B cell (primary cell): ENCODE results near the gene SDK2. TPM values are rescaled to one million over a fixed set of nuclear protein-coding genes. Genes with fewer than 3 reads are reported as not detected.

Experiments
- ATAC-seq: fragments of 200-7000 bp; cut with Tn5 transposase; one replicate; pipeline ENCODE4 v1.10.0; 2021; ENCODE audit warnings: low read depth, mild to moderate bottlenecking, moderate number of reproducible peaks, moderate library complexity
- CTCF ChIA-PET: fragments of 350-600 bp; sonication (Branson Sonifier 250); formaldehyde crosslinking; loops from one replicate; lab custom pipeline; 2021; ENCODE audit warnings: antibody characterized with exemption, inconsistent platforms; lab: Charles Lee
- POLR2A ChIA-PET: fragments of 350-600 bp; sonication (Branson Sonifier 250); formaldehyde crosslinking; loops from one replicate; lab custom pipeline; 2021; ENCODE audit warnings: antibody characterized with exemption; lab: Charles Lee
- DNase-seq: peaks from one replicate; pipeline ENCODE4 v3.0.0; 2013
- H2AFZ ChIP-seq: 2 replicates; pipeline ENCODE4 v1.6.1; 2012; ENCODE audit warnings: mild to moderate bottlenecking, low read depth, low read length; ENCODE audit not compliant: insufficient read depth, poor library complexity, severe bottlenecking
- H3K27ac ChIP-seq, 2 donors: 1 replicate in 1 of 2; 2 replicates in 1 of 2; pipeline ENCODE4 v1.5.1; 2012 to 2013; ENCODE audit warnings: low read length in 2 of 2, mild to moderate bottlenecking in 2 of 2, moderate library complexity in 1 of 2
- H3K27me3 ChIP-seq, 4 experiments: fragments of 200-600 bp in 1 of 4; sonication (generic) in 1 of 4; replicated peaks in 1 of 4; 1 replicate in 2 of 4; 2 replicates in 2 of 4; pipeline versions ENCODE4 v1.6.1 to v1.7.0; 2013 to 2016; ENCODE audit warnings: low read length in 3 of 4, mild to moderate bottlenecking in 2 of 4, mixed read lengths in 1 of 4, moderate library complexity in 1 of 4; ENCODE audit not compliant: insufficient read depth in 4 of 4, control insufficient read depth in 3 of 4; ENCODE audit errors: control extremely low read depth in 1 of 4
- H3K36me3 ChIP-seq, 2 experiments: replicated peaks in 1 of 2; 1 replicate in 1 of 2; 2 replicates in 1 of 2; pipeline versions ENCODE4 v1.6.1 to v1.7.1; 2013; ENCODE audit warnings: low read length in 1 of 2; ENCODE audit not compliant: insufficient read depth in 2 of 2, control insufficient read depth in 1 of 2; ENCODE audit errors: control extremely low read depth in 1 of 2, extremely low read depth in 1 of 2
- H3K4me1 ChIP-seq, 2 donors: fragments of 200-600 bp in 1 of 2; sonication (generic) in 1 of 2; 1 replicate in 1 of 2; 2 replicates in 1 of 2; pipeline versions ENCODE4 v1.5.1 to v1.6.1; 2013 to 2017; ENCODE audit warnings: low read length in 2 of 2; ENCODE audit not compliant: control insufficient read depth in 2 of 2, insufficient read depth in 2 of 2
- H3K4me2 ChIP-seq: replicated peaks from 2 replicates; pipeline ENCODE3; 2012; ENCODE audit warnings: mild to moderate bottlenecking, low read depth, low read length; ENCODE audit not compliant: poor library complexity, severe bottlenecking
- H3K4me3 ChIP-seq, 5 experiments: fragments of 200-600 bp in 1 of 5; sonication (generic) in 1 of 5; 1 replicate in 3 of 5; 2 replicates in 2 of 5; pipeline versions ENCODE4 v1.5.1 to v1.7.0; 2011 to 2016; ENCODE audit warnings: low read length in 4 of 5, mild to moderate bottlenecking in 4 of 5, low read depth in 2 of 5, control low read depth in 1 of 5, moderate library complexity in 1 of 5; ENCODE audit not compliant: insufficient read depth in 1 of 5; ENCODE audit errors: control extremely low read depth in 1 of 5, extremely low read depth in 1 of 5
- H3K79me2 ChIP-seq: fragments of 200-600 bp; sonication (generic); one replicate; pipeline ENCODE4 v1.6.0; 2016; ENCODE audit warnings: low read length; ENCODE audit not compliant: control insufficient read depth, insufficient read depth
- H3K9ac ChIP-seq: fragments of 200-600 bp; sonication (generic); 2 replicates; pipeline ENCODE4 v1.6.1; 2017; ENCODE audit warnings: mild to moderate bottlenecking, low read length, moderate library complexity
- H3K9me3 ChIP-seq, 3 donors: one replicate each; pipeline versions ENCODE4 v1.6.1 to v1.7.1; 2013; ENCODE audit warnings: low read length in 2 of 3; ENCODE audit not compliant: control insufficient read depth in 2 of 3, insufficient read depth in 1 of 3; ENCODE audit errors: control extremely low read depth in 1 of 3
- H4K20me1 ChIP-seq: 2 replicates; pipeline ENCODE4 v1.6.0; 2012; ENCODE audit warnings: mild to moderate bottlenecking, low read length; ENCODE audit not compliant: insufficient read depth, control insufficient read depth, poor library complexity, severe bottlenecking
- H3K27ac Mint-ChIP-seq: one replicate; pipeline ENCODE4 v1.8.0; 2021; ENCODE audit warnings: mixed read lengths
- H3K27me3 Mint-ChIP-seq: one replicate; pipeline ENCODE4 v1.8.0; 2021; ENCODE audit warnings: mixed read lengths
- H3K4me1 Mint-ChIP-seq: one replicate; pipeline ENCODE4 v1.8.0; 2021; ENCODE audit warnings: mixed read lengths
- H3K4me3 Mint-ChIP-seq: one replicate; pipeline ENCODE4 v1.8.0; 2021; ENCODE audit warnings: mixed read lengths
- H3K9me3 Mint-ChIP-seq: one replicate; pipeline ENCODE4 v1.8.0; 2022; ENCODE audit warnings: mixed read lengths; ENCODE audit not compliant: insufficient read depth
- CTCF ChIP-seq: fragments of 200-600 bp; IDR thresholded peaks from one replicate; pipeline ENCODE4 v1.8.0; 2022; ENCODE audit warnings: antibody characterized with exemption, mild to moderate bottlenecking
- EZH2 ChIP-seq: IDR thresholded peaks from 2 replicates; pipeline ENCODE4 v1.6.1; 2012; ENCODE audit warnings: borderline replicate concordance, low read depth, mild to moderate bottlenecking, moderate library complexity, low read length; ENCODE audit not compliant: insufficient read depth, poor library complexity, severe bottlenecking
- WGBS: methylation state at CpG from one replicate; pipeline ENCODE4 v1.1.5; 2013; ENCODE audit warnings: missing lambda C conversion rate; ENCODE audit not compliant: insufficient coverage; 5-methylcytosine and 5-hydroxymethylcytosine counted together
- intact Hi-C: fragments of 100-400 bp; cut with micrococcal nuclease; formaldehyde crosslinking; loops from one replicate; pipeline ENCODE4 v1.10.0; 2022
- polyA plus RNA-seq: library from polyadenylated mRNA; depleted of rRNA; stranded (reverse); fragments of >200 nt; gene quantifications from 2 replicates; pipeline ENCODE4 v1.2.3, GENCODE V29; 2012
- total RNA-seq, 2 donors: library from RNA; stranded (reverse); fragments of 120-200 nt in 1 of 2; gene quantifications; 1 replicate in 1 of 2; 2 replicates in 1 of 2; pipeline versions ENCODE4 v1.2.3 to v1.2.4, GENCODE V29; 2013 to 2022

Gene SDK2
- total and polyA plus RNA-seq, 2 donors (not counting 1 experiment from before 2014, with no cell fraction given) = 3.2 to 13.0 TPM

DNA sequence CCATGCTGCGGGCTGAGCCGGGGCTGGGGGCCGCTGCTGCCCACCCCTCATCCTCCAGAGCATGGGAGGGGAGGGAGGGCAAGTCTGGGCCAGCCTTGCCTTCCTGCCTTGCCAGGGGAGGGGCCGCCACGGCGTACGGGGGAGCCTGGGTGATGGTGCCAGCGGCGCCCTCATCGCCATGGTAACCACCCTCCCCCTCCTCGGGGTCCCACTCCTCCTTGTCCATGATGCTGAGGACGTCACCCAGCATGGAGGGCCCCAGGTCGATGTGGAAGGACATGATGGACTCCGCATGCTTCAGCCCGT is 358.7 kb downstream of the SDK2 start:
- Histone ChIP-seq H3K79me2 (no peaks in the 10 kb centered on the region), H3K4me2 (no peak overlapping the region), H3K4me1 (no peaks in the 10 kb centered on the region), H3K9me3 (peaks cover 0 to 3% (median 0%) of the 10 kb centered on the region in 3 donors), H3K27ac (no peak overlapping the region), H3K4me3 (no peak overlapping the region), H3K9ac (no peak overlapping the region), H3K36me3 (no peaks in the 10 kb centered on the region), H3K27me3 (peaks cover 0 to 5% (median 0%) of the 10 kb centered on the region in 4 experiments), H4K20me1 (no peaks in the 10 kb centered on the region), H2AFZ (no peak overlapping the region)
- intact Hi-C loops = no loop called here
- Mint-ChIP-seq H3K27me3 (peaks cover 26% of the 10 kb centered on the region), H3K27ac (no peak overlapping the region), H3K4me1 (peaks cover 7% of the 10 kb centered on the region), H3K4me3 (no peak overlapping the region), H3K9me3 (no peaks in the 10 kb centered on the region)
- no peak for TF ChIP-seq EZH2
- no peak for TF ChIP-seq CTCF
- ATAC-seq (no peak), DNase-seq (no peak)
- POLR2A ChIA-PET = no interaction called here
- CTCF ChIA-PET = no interaction called here
- 93% methylated on average over 8 of the region's 15 CpGs for WGBS

DNA sequence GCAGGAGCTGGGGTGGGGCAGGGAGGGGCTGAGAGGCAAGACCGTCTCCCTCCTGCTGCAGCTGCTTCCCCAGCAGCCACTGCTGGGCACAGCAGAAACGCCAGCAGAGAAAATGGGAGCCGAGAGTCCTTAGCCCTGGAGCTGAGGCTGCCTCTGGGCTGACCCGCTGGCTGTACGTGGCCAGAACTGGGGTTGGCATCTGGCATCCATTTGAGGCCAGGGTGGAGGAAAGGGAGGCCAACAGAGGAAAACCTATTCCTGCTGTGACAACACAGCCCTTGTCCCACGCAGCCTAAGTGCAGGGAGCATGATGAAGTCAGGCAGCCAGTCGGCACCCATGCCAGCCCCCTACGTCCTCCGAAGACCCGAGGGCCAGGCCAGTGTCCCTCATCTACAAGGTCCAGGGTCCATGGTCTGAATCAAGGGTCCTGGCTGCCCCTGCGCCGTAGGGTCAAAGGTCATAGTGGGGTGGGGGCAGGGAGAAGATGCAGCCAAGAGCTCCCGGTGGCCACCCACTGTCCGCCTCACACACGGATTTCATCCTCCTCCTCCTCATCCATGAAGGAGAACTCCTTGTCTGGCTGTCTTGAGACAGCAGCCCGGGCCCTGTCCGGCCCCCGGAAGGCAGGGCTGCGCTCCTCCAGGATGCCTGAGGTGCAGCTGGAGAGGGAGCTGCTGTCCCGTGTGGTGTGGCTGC is 359.2 kb downstream of the SDK2 start:
- Histone ChIP-seq H3K9ac (no peak overlapping the region), H2AFZ (no peak overlapping the region), H3K79me2 (no peaks in the 10 kb centered on the region), H3K36me3 (no peaks in the 10 kb centered on the region), H4K20me1 (no peaks in the 10 kb centered on the region), H3K27me3 (peaks cover 0 to 5% (median 0%) of the 10 kb centered on the region in 4 experiments), H3K4me1 (no peaks in the 10 kb centered on the region), H3K9me3 (peaks cover 0 to 3% (median 0%) of the 10 kb centered on the region in 3 donors), H3K4me2 (no peak overlapping the region), H3K4me3 (no peak overlapping the region), H3K27ac (no peak overlapping the region)
- TF ChIP-seq EZH2 (no peak), CTCF (no peak)
- Mint-ChIP-seq H3K27me3 (peaks cover 23% of the 10 kb centered on the region), H3K27ac (no peak overlapping the region), H3K9me3 (no peaks in the 10 kb centered on the region), H3K4me3 (no peak overlapping the region), H3K4me1 (peaks cover 2% of the 10 kb centered on the region)
- CTCF ChIA-PET = no interaction called here
- DNase-seq = no peak
- intact Hi-C loops = no loop called here
- no peak for ATAC-seq
- POLR2A ChIA-PET = no interaction called here
- WGBS = 94% methylated on average over 15 of the region's 20 CpGs
